A673 (cell line): ENCODE measurements around the gene GBF1. TPM values are rescaled to one million over a fixed set of nuclear protein-coding genes. Genes with fewer than 3 reads are reported as not detected.
A peak's percentile ranks its signal among the peaks of the same experiment; 100 is the strongest.

Experiments
- BruUV-seq: library from RNA; stranded (reverse); fragments of 400-500 nt; replicated peaks from 2 replicates; lab custom pipeline; 2021; lab: Mats Ljungman, UMichigan
- CTCF ChIA-PET: fragments of 300-600 bp; sonication (Branson Sonifier 250); formaldehyde crosslinking; loops from one replicate; lab custom pipeline; 2022; ENCODE audit warnings: antibody characterized with exemption; lab: Charles Lee
- POLR2A ChIA-PET: fragments of 300-600 bp; sonication (Branson Sonifier 250); formaldehyde crosslinking; loops from one replicate; lab custom pipeline; 2022; ENCODE audit warnings: antibody characterized with exemption; ENCODE audit not compliant: low non-redundant PET; lab: Charles Lee
- DNase-seq: peaks from one replicate; pipeline ENCODE4 v3.0.0-alpha.2; 2015; ENCODE audit warnings: low spot score
- H3K27ac ChIP-seq: fragments of 200-600 bp; sonication (generic); 2 replicates; pipeline ENCODE4 v1.5.1; 2016; ENCODE audit warnings: mixed run types, low read depth, mild to moderate bottlenecking, mixed read lengths, antibody characterized with exemption, low read length; ENCODE audit not compliant: poor library complexity, severe bottlenecking
- H3K27me3 ChIP-seq: fragments of 200-600 bp; sonication (generic); replicated peaks from 2 replicates; pipeline ENCODE4 v1.6.1; 2017; ENCODE audit warnings: mixed run types, low read depth, mild to moderate bottlenecking, mixed read lengths, antibody characterized with exemption, low read length; ENCODE audit not compliant: insufficient read depth, poor library complexity
- H3K36me3 ChIP-seq: fragments of 200-600 bp; sonication (generic); 2 replicates; pipeline ENCODE4 v1.6.1; 2016; ENCODE audit warnings: mixed run types, mild to moderate bottlenecking, mixed read lengths, antibody characterized with exemption, low read length; ENCODE audit not compliant: insufficient read depth, poor library complexity, severe bottlenecking
- H3K4me1 ChIP-seq: fragments of 200-600 bp; sonication (generic); 2 replicates; pipeline ENCODE4 v1.6.1; 2017; ENCODE audit warnings: mixed run types, mild to moderate bottlenecking, mixed read lengths, antibody characterized with exemption, low read length; ENCODE audit not compliant: insufficient read depth, poor library complexity, severe bottlenecking
- H3K4me3 ChIP-seq: fragments of 200-600 bp; sonication (generic); 2 replicates; pipeline ENCODE4 v1.5.1; 2016; ENCODE audit warnings: low read depth, mixed run types, mild to moderate bottlenecking, mixed read lengths, low read length; ENCODE audit not compliant: poor library complexity, severe bottlenecking
- H3K9me3 ChIP-seq: fragments of 200-600 bp; sonication (generic); 2 replicates; pipeline ENCODE4 v1.6.1; 2016; ENCODE audit warnings: mixed run types, low read depth, mild to moderate bottlenecking, mixed read lengths, antibody characterized with exemption, low read length; ENCODE audit not compliant: poor library complexity, severe bottlenecking
- CTCF ChIP-seq: fragments of 300-800, 200-600 bp; sonication (generic); conservative IDR thresholded peaks from 2 replicates; pipeline ENCODE4 v1.5.1; 2017; ENCODE audit warnings: low read depth, mild to moderate bottlenecking, antibody characterized with exemption, low read length, moderate library complexity, mixed read lengths
- EZH2 ChIP-seq: fragments of 200-600 bp; sonication (generic); IDR thresholded peaks from 2 replicates; pipeline ENCODE4 v1.6.1; 2017; ENCODE audit warnings: borderline replicate concordance, low read depth, mild to moderate bottlenecking, mixed read lengths, antibody characterized with exemption, low read length; ENCODE audit not compliant: poor library complexity, severe bottlenecking
- intact Hi-C: fragments of 100-400 bp; cut with micrococcal nuclease; formaldehyde crosslinking; loops from one replicate; pipeline ENCODE4 v1.10.0; 2022; ENCODE audit not compliant: unreplicated experiment
- total RNA-seq: library from RNA; stranded (reverse); gene quantifications from 2 replicates; pipeline ENCODE4 v1.2.3, GENCODE V29; 2021

GBF1 gene
- total RNA-seq, 1 experiment from 2014 or later = 50.0 TPM

DNA sequence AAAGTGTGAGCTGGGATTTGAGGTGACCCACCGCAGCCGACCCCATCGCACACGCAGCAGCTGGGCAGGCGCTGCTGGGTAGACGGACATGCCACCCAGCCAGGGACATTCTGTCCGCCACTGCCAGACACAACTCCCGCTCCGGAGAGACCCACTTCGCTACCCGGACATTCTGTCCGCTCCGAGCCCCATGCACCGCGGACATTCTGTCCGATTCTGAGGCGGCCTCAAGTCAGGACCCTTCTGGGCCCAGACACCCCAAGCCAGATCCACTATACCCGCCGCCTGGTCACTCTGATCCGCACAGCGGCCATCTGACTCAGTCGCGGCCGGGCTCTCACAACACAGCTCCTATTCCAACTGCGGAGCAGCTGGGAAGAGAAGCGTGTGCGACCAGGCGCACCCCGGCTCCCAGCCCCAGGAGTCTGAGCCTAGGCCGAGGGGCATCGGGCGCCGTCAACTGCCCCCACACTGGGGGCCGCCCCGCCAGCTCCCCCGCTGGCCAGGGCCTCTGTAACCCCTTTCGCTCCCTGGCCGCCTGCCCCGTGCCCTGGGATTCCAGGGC is 4.8 kb upstream of the GBF1 start:
- no TSS peak for BruUV-seq
- Histone ChIP-seq H3K4me3 (peak overlapping the region; percentile 44), H3K36me3 (no peaks in the 10 kb centered on the region), H3K27me3 (no peaks in the 10 kb centered on the region), H3K4me1 (peaks cover 12% of the 10 kb centered on the region), H3K27ac (no peak overlapping the region), H3K9me3 (no peaks in the 10 kb centered on the region)
- intact Hi-C loops = no loop called here
- ChIA-PET CTCF (interaction anchor here (1.1 to 2.4 kb wide), 2 partner anchors 9 to 112 kb away, joined by 4 to 9 read pairs; no protein-coding TSS in a partner anchor), POLR2A (no interaction called here)
- TF ChIP-seq CTCF = no peak
- no peak for DNase-seq

DNA sequence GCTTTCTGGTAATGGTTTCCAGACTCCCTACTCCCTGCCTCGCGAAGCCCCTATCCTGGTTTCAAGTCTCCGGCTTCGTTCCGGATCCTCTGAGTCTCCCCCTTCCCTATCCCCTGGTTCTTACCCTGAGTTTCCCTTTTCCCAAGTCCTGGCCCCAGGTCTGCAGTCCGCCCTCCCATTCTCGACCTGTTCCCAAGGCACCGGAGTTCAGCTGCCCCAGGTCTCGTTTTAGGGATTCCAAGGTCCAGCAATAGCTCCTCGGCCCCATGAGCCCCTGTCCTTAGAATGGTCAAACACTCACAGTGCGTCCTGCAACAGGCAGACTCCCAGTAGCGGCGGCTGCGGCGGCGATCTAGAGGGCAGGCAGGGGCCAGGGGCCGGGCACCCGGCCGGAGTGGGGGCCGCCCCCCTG is 4.3 kb upstream of the GBF1 start:
- TF ChIP-seq CTCF = no peak
- TF ChIP-seq EZH2 = no peak
- ChIA-PET POLR2A (no interaction called here), CTCF (interaction anchor here (0.7 to 2.4 kb wide), 3 partner anchors 9 to 111 kb away, joined by 4 to 9 read pairs (median 4); no protein-coding TSS in a partner anchor)
- Histone ChIP-seq H3K4me3 (peak overlapping the region; percentile 44), H3K4me1 (peaks cover 12% of the 10 kb centered on the region), H3K27me3 (no peaks in the 10 kb centered on the region), H3K36me3 (no peaks in the 10 kb centered on the region), H3K9me3 (no peaks in the 10 kb centered on the region), H3K27ac (no peak overlapping the region)
- intact Hi-C loops = no loop called here
- BruUV-seq = no TSS peak
- DNase-seq = no peak

- intact Hi-C loops = no loop called here
- no peaks in the 10 kb centered on the region for H3K36me3 ChIP-seq
- H3K4me1 ChIP-seq = peaks cover 17% of the 10 kb centered on the region
- ChIA-PET CTCF (interaction anchor here (0.7 to 2.4 kb wide), 3 partner anchors 10 to 111 kb away, joined by 4 to 9 read pairs (median 4); no protein-coding TSS in a partner anchor), POLR2A (no interaction called here)
- TF ChIP-seq CTCF (no peak), EZH2 (no peak)
- H3K4me3 ChIP-seq = peak within 1 kb of the TSS; percentile 44
- no TSS peak for BruUV-seq
- no peaks in the 10 kb centered on the region for H3K9me3 ChIP-seq
- no peak within 1 kb of the TSS for H3K27ac ChIP-seq
- peak; percentile 95 for DNase-seq
- no peaks in the 10 kb centered on the region for H3K27me3 ChIP-seq
These were observed 3.8 kb upstream of the GBF1 start, which contains the start of gene PITX3 for GRCh38 chr10:102241444-102242117. Gene PITX3, minus strand, starts transcription at chr10:102241512. Its CDS starts 9,432 bp downstream, at chr10:102232080.
